Measurements from ENCODE around the gene EDN1. TPM values are rescaled to one million over a fixed set of nuclear protein-coding genes. Genes with fewer than 3 reads are reported as not detected.

Gene EDN1
- total RNA-seq, 1 donor from 2014 or later = 64.4 TPM

DNA sequence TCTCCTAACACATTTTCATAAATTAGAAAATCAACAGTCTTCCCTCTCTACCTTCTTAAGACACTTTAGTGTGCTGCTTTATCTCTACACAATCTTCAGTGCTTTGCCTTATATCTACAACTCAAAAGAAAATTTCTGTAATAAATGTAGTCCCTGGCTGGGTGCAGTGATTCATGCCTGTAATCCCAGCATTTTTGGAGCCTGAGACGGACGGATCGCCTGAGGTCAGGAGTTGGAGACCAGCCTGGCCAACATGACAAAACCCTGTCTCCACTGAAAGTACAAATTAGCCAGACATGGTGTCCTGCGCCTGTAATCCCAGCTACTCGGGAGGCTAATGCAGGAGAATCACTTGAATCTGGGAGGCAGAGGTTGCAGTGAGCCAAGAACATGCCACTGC is 9.7 kb upstream of the EDN1 start:
- Mint-ChIP-seq H3K4me1 (ENCODE audit: low read depth, unreplicated experiment) (peaks cover 21% of the 10 kb centered on the region), H3K27me3 (ENCODE audit: low read depth, unreplicated experiment) (no peaks in the 10 kb centered on the region), H3K4me3 (ENCODE audit: unreplicated experiment) (peak overlapping the region; percentile 12), H3K27ac (ENCODE audit: unreplicated experiment) (peak overlapping the region; percentile 10), H3K36me3 (ENCODE audit: low read depth, unreplicated experiment) (no peaks in the 10 kb centered on the region), H3K9me3 (ENCODE audit: unreplicated experiment) (peaks cover 5% of the 10 kb centered on the region)
- Histone ChIP-seq H3K9ac (ENCODE audit: low read length) (no peak overlapping the region), H3K9me3 (ENCODE audit: insufficient read depth, low read depth, low read length) (no peaks in the 10 kb centered on the region), H3K27me3 (ENCODE audit: insufficient read depth, low read length) (no peaks in the 10 kb centered on the region), H3K4me2 (ENCODE audit: low read length) (peak overlapping the region; percentile 6), H3K27ac (ENCODE audit: low read depth, low read length) (no peak overlapping the region), H2AFZ (ENCODE audit: low read depth, low read length) (no peak overlapping the region), H4K20me1 (ENCODE audit: insufficient read depth, low read length) (no peaks in the 10 kb centered on the region), H3K79me2 (ENCODE audit: insufficient read depth, low read length) (no peaks in the 10 kb centered on the region), H3K4me1 (ENCODE audit: insufficient read depth, low read length) (peaks cover 6% of the 10 kb centered on the region), H3K36me3 (ENCODE audit: insufficient read depth, low read length) (no peaks in the 10 kb centered on the region), H3K4me3 (ENCODE audit: insufficient read depth, low read depth, low read length) (no peak overlapping the region)
- DNase-seq (ENCODE audit: low read depth) (peak; percentile 56), FAIRE-seq (no peak)
- TF ChIP-seq, protein P1, sequence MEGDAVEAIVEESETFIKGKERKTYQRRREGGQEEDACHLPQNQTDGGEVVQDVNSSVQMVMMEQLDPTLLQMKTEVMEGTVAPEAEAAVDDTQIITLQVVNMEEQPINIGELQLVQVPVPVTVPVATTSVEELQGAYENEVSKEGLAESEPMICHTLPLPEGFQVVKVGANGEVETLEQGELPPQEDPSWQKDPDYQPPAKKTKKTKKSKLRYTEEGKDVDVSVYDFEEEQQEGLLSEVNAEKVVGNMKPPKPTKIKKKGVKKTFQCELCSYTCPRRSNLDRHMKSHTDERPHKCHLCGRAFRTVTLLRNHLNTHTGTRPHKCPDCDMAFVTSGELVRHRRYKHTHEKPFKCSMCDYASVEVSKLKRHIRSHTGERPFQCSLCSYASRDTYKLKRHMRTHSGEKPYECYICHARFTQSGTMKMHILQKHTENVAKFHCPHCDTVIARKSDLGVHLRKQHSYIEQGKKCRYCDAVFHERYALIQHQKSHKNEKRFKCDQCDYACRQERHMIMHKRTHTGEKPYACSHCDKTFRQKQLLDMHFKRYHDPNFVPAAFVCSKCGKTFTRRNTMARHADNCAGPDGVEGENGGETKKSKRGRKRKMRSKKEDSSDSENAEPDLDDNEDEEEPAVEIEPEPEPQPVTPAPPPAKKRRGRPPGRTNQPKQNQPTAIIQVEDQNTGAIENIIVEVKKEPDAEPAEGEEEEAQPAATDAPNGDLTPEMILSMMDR (IDR thresholded peaks at IDR 0.05; ENCODE audit: insufficient read depth, low read depth, low read length) = no peak
- no peak for TF ChIP-seq EZH2 (IDR thresholded peaks at IDR 0.05; ENCODE audit: insufficient read depth, low read length)

DNA sequence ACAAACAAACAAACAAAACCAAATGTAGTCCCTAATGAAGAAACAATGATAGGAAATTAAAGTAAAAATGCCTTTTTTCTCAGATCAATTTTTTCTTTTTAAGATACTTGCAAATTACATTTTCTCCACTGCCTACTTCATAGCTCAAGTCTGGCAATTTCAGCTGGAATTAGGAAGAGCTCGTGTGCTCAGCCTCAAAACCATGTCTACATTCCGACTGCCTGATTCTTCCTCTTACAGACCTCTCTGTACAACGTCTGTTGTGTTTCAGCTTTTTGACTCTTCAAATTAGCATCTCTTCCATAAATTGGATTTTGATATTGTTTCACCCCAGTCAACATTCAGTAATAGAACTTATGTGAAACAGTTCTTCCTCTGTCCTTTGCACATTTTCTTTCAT is 9.3 kb upstream of the EDN1 start:
- FAIRE-seq = peak; percentile 37

DNA sequence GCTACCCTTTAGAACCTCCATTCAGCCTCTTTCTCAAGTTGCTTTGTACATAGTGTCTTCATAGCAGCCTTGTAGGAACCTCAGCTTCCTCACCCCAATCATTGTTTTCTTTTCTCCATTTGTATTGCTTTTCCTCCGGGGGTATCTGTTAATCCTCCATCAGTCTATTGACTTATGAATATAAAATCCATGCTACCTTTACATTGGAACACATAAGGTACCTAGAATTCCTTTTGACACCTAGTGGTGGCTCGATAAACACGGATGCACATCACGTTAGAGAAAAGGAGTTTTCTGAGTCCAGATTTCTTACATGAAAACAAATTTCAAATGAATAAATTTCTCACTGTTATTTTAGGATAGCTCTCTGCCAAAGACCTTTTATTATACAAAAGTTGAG is 6.3 kb upstream of the EDN1 start:
- Histone ChIP-seq H4K20me1 (ENCODE audit: insufficient read depth, low read length) (no peaks in the 10 kb centered on the region), H3K4me3 (ENCODE audit: insufficient read depth, low read depth, low read length) (no peak overlapping the region), H3K4me1 (ENCODE audit: insufficient read depth, low read length) (peaks cover 8% of the 10 kb centered on the region), H3K27ac (ENCODE audit: low read depth, low read length) (no peak overlapping the region), H3K9me3 (ENCODE audit: insufficient read depth, low read depth, low read length) (no peaks in the 10 kb centered on the region), H3K27me3 (ENCODE audit: insufficient read depth, low read length) (no peaks in the 10 kb centered on the region), H2AFZ (ENCODE audit: low read depth, low read length) (no peak overlapping the region), H3K79me2 (ENCODE audit: insufficient read depth, low read length) (no peaks in the 10 kb centered on the region), H3K36me3 (ENCODE audit: insufficient read depth, low read length) (no peaks in the 10 kb centered on the region), H3K4me2 (ENCODE audit: low read length) (no peak overlapping the region), H3K9ac (ENCODE audit: low read length) (no peak overlapping the region)
- Mint-ChIP-seq H3K4me1 (ENCODE audit: low read depth, unreplicated experiment) (peaks cover 23% of the 10 kb centered on the region), H3K27ac (ENCODE audit: unreplicated experiment) (no peak overlapping the region), H3K36me3 (ENCODE audit: low read depth, unreplicated experiment) (no peaks in the 10 kb centered on the region), H3K9me3 (ENCODE audit: unreplicated experiment) (peaks cover 2% of the 10 kb centered on the region), H3K4me3 (ENCODE audit: unreplicated experiment) (no peak overlapping the region), H3K27me3 (ENCODE audit: low read depth, unreplicated experiment) (no peaks in the 10 kb centered on the region)
- DNase-seq (ENCODE audit: low read depth) (no peak), FAIRE-seq (no peak)
- TF ChIP-seq EZH2 (IDR thresholded peaks at IDR 0.05; ENCODE audit: insufficient read depth, low read length) = no peak
- TF ChIP-seq, protein P1 (IDR thresholded peaks at IDR 0.05; ENCODE audit: insufficient read depth, low read depth, low read length) = no peak

More for the DNA sequence above, 9.3 kb upstream of the EDN1 start:
- Histone ChIP-seq H3K9me3 (ENCODE audit: insufficient read depth, low read depth, low read length) (no peaks in the 10 kb centered on the region), H3K27me3 (ENCODE audit: insufficient read depth, low read length) (no peaks in the 10 kb centered on the region), H3K4me1 (ENCODE audit: insufficient read depth, low read length) (peaks cover 6% of the 10 kb centered on the region), H4K20me1 (ENCODE audit: insufficient read depth, low read length) (no peaks in the 10 kb centered on the region), H3K27ac (ENCODE audit: low read depth, low read length) (no peak overlapping the region), H3K9ac (ENCODE audit: low read length) (no peak overlapping the region), H3K4me3 (ENCODE audit: insufficient read depth, low read depth, low read length) (no peak overlapping the region), H3K36me3 (ENCODE audit: insufficient read depth, low read length) (no peaks in the 10 kb centered on the region), H2AFZ (ENCODE audit: low read depth, low read length) (no peak overlapping the region), H3K79me2 (ENCODE audit: insufficient read depth, low read length) (no peaks in the 10 kb centered on the region), H3K4me2 (ENCODE audit: low read length) (peak overlapping the region; percentile 6)
- H3K36me3 Mint-ChIP-seq (ENCODE audit: low read depth, unreplicated experiment) = no peaks in the 10 kb centered on the region
- peak; percentile 22 for DNase-seq (ENCODE audit: low read depth)
- H3K9me3 Mint-ChIP-seq (ENCODE audit: unreplicated experiment) = peaks cover 5% of the 10 kb centered on the region
- no peak for TF ChIP-seq EZH2 (IDR thresholded peaks at IDR 0.05; ENCODE audit: insufficient read depth, low read length)
- TF ChIP-seq, protein P1 (IDR thresholded peaks at IDR 0.05; ENCODE audit: insufficient read depth, low read depth, low read length) = no peak
- H3K27me3 Mint-ChIP-seq (ENCODE audit: low read depth, unreplicated experiment) = no peaks in the 10 kb centered on the region
- no peak overlapping the region for H3K4me3 Mint-ChIP-seq (ENCODE audit: unreplicated experiment)
- H3K27ac Mint-ChIP-seq (ENCODE audit: unreplicated experiment) = peak overlapping the region; percentile 10
- H3K4me1 Mint-ChIP-seq (ENCODE audit: low read depth, unreplicated experiment) = peaks cover 21% of the 10 kb centered on the region

Data from astrocyte (in vitro differentiated cells and primary cell).